ENCODE measurements around the gene C14orf132.

- TF ChIP-seq CTCF (IDR thresholded peaks at IDR 0.05; ENCODE audit: low read length) (no peak), EZH2 (IDR thresholded peaks at IDR 0.05; ENCODE audit: borderline replicate concordance, low read length) (no peak)
These were observed 20.5 kb downstream of the C14orf132 start for GRCh38 chr14:96059519-96060135.
